GM19193 (cell line): Measurements from ENCODE around the gene FAM118B.

ENCODE experiments used
- POLR2A ChIP-seq: IDR thresholded peaks from 4 replicates; pipeline ENCODE4 v1.6.1; 2011; ENCODE audit not compliant: insufficient read depth, insufficient read length; ENCODE audit errors: extremely low read depth

The FAM118B gene

DNA sequence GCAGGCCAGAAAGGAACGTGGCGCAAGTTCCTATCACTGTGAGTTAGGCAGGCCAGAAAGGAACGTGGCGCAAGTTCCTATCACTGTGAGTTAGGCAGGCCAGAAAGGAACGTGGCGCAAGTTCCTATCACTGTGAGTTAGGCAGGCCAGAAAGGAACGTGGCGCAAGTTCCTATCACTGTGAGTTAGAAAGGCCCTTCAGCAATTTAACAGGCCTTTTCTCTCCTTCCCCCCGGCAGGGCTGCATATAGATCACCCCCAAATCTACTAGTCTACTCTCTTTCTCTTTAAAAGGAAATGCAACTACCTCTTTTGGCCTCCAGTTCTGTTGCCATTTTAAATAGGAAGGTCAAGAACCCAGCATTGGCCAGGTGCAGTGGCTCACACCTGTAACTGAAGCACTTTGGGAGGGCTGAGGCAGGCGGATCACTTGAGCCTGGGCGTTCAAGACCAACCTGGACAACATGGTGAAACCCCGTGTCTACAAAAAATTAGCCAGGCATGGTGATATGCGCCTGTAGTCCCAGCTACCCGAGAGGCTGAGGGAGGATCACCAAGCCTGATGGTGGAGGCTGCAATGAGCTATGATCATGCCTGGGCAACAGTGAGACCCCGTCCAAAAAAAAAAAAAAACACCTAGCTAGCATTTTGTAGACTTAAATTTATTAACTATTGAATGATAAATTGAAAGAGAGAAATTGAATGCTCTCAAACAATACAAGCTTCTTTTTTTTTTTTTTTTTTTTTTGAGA is 14.9 kb downstream of the FAM118B start:
- TF ChIP-seq POLR2A: no peak

DNA sequence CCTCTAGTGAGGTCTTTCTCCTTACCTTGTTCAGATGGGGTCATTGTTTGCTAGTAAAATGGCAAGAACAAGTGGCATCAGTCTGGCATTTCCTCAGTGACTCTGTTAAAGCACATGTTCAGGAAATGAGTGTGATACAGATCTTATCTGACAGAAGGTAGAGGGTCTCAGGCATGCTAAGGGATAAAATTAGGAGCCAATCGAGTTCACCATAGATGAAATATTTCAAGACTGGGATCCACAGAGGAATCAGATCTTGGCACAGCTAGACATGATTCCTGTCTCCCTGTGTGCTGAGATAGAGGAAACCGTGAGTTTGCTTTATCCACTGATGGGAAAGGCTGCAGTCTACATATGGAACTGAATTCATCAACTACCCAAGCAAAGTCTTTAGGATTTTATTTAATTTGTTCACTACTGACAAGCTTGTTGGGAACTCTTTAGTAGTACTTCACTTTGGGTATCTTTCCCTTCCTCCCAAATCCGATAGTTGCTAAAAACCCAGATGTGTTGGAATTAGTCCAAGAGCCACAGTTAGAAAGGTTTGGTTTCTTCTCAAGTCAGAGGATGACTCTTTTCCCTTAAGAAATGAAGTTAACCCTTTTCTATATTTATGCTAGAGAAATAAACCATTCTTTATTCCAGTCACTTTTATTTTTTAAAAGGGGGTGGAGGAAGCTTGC is 18.4 kb downstream of the FAM118B start:
- TF ChIP-seq POLR2A: no peak

DNA sequence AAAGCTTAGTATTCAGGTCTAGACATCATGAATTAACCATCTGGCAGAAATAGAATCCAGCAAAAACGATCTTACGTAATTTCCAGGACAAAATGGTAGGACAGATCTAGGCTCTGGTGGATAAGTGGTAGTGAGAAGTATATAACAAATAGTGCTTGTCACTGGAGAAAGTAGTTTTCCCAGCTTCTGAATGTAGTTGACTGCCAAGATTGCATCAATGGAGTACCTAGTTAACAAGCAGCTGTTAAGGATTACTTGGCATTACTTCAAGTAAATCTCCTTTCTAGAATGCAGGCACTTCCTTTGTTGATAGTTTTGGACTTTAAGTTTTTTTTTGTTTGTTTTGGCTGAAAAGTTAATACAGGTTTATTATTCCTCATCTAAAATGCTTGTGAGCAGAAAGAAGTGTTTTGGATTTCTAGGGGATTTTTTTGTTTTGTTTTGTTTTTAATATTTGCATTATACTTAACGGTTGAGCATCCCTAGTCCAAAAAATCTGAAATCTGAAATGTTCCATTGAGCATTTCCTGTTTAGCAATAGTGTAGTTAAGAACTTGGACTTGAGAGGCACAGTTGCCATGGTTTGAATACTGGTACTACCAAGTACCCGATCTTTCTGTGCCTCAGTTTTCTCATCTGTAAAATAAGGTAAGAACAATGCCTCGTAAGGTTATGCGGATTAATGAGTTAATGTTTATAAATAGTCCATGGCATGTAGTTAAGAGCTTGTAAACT is 20.3 kb downstream of the FAM118B start:
- no peak for TF ChIP-seq POLR2A

DNA sequence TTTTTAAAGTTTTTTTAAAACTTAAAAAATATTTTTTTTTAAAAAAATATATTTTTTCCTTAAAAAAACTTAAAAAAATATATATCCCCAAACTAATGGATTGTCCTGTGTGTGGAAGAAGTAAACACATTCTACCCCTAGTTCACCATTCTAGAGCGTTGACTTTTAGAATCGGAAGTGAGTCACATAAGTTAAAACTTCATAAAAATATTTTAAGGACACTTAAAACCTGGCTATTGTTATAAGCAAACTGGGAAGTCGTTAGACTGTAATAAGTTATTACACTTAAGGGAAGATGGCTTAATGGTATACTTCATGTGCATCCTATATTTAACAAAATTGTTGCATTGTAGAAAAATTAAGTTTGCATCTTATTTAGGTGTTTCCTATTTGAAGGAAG is 21.1 kb downstream of the FAM118B start:
- TF ChIP-seq POLR2A: no peak

DNA sequence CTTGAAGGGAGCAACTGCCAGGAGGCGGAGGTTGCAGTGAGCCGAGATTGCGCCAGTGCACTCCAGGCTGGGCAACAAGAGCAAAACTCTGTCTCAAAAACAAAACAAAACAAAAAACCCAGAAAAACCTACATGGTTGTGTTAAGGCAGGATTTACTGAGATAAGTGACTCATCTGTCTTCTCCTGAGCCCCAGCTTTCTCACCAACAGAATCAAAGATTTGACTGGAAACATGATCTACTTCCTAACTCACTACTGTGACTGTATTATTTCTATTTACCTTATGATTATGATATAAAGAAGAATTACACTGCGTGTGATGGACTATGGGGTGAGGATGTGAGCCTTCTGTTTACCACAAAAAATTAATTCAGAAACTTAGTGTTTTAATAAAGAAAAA is 21.8 kb downstream of the FAM118B start:
- TF ChIP-seq POLR2A: no peak

DNA sequence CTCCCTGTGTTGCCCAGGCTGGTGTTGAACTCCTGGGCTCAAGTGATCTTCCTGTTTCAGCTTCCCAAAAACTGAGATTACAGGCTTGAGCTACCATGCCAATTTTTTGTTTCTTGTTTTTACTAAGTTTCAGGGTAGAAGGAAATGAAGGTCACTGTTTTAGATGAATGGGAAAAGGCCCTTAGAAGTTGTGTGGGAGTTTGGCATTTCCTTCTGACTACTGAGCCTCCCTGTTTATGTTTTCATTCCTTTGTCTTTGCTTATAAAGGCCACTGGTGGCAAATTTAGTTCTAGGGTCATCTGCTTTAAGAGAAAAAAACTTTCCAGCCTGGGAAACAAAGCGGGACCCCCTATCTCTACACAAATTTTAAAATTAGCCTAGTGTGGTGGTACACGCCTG is 35.1 kb downstream of the FAM118B start:
- no peak for TF ChIP-seq POLR2A

DNA sequence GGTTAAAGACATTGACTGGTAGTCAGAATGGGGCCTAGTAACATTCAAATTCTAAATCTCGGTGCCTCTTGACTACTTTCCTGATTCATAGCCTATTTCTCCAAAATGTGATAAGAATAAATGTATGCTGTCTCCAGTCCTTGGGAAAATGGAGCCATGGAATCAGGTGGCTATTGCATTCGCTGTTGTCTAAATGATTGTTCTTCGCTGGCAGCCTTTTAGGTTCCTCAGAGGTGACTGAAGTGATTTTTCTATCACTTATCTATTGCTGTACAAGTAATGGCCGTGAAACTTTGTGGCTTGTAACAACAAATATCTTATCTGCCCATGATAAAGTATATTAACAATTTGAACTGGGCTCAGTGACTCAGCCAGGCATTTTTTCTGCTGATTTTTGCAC is 41.7 kb downstream of the FAM118B start:
- no peak for TF ChIP-seq POLR2A

DNA sequence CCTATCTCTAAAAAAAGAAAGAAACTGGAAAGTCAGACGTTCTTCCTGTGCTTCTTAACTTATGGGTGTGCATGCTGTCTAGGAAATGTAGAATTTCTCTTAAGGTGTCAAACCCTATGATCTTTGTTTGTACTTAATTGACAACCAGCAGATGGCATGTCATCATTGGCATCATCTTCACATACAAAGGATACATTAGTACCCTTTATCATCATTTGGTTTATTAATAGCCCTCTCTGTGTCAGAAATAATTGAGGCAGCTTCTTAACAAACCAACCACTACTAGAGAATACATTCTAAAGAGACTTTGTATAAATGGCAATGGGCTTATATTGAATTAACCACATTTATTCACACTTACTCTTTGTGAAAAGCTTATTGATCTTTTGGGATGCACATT is 43.2 kb downstream of the FAM118B start:
- no peak for TF ChIP-seq POLR2A

DNA sequence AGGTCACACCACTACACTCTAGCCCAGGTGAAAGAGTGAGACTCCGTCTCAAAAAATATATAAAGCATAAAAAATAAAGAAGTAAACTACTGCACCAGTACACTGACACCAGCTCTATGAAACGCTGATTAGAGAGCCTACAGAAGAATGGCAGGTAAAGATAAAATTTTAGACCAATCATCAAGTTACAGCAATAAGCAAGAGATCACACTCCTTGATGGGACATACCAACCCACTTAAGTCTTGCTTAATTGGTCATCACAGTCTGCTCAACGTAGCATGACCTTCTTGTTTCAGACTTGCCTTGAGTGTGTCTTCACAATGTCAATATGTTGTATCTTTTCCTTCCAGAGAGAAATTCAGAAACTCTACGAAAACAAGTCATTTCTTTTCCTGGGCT is 44.6 kb downstream of the FAM118B start:
- TF ChIP-seq POLR2A: no peak

DNA sequence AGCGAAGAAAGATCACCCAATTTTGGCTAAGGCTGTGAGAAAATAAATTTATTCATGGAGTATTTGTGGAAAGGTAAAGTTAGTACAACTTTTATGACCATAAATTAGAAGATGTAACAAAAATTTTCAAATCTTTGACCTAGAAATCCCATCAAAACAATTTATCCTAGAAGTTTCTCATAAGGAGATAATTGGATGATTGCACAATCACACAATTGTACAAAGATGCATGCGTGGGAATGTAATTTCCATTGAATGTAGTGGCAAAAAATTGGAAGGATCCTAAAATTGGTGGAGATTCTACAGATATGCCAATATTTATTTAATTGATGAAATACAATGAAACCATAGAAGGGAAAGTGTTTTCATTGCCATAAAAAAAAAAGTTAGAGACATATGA is 45.6 kb downstream of the FAM118B start:
- no peak for TF ChIP-seq POLR2A

DNA sequence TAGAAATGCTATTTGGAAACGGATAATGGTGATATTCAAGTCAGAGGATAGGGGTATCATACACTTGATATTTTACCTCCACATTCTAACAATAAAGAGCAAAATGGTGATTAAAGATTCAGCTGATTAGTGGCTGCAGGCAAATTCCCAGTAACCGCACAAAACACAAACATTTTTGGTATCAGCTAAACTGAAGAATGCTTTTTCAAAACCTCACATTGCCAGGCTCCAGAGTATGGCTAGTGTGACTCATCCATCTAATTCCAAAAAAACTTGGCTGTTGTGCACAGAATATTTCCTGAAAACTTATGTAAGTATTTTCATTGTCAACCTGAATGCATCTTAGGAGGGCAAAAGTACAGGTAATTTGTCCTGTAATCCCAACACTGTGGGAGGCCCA is 46.2 kb downstream of the FAM118B start:
- no peak for TF ChIP-seq POLR2A

DNA sequence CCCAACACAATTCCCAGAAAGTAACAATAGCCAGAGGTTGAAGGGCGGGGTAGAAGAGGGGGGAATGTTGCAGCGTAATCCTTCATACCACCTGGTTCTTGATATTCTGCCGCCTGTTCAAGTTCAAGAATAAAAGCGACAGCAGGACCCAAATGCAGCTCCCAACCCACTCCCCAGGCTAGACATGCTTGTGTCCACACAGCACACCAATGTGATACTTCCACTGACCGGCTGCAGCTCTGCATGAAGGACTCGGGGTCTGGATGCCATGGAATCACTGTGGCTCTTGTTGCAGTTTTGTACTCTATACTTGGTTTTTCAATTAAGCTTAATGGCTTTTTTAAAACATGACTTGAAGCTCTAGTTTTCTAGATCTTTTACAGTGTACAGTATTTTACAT is 50.6 kb downstream of the FAM118B start:
- TF ChIP-seq POLR2A: peak; percentile 35

DNA sequence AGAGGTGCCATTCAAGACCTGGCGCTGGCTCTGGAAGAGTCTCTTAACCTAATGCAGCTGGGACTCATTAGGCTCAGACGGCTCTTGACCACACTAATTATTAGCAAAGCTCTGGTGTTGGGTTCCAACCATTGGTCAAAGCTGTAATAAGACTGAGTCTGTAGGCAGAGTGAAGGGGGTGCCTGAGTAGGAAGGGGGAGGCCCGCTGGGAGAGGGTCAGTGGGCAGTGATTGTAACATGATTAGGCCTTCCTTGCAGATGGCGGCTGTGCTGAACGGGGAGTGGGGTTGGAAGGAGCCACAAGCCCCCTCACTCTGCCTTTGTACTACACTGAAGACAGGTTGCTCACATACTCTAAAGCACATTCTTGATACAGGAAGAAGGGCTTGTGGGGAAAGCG is 51.9 kb downstream of the FAM118B start:
- peak; percentile 31 for TF ChIP-seq POLR2A

DNA sequence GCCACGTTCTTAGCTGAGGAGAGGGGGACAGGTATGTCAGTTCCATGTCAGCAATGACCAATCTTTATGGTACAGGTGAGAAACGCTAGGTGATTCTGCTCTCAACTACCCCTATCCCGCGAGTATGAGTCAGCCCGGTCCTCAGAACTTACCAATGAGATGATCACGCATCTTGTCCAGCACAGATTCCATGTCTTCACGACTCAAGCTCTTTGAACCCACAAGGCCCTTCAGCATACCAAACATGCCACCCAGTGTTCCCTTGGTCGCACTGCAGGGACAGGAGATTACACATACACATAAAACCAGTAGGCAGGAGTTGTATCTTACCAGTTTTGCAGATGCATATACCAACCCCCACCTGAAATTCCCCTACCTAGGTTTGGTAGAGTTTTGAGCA is 54.2 kb downstream of the FAM118B start:
- TF ChIP-seq POLR2A: no peak

DNA sequence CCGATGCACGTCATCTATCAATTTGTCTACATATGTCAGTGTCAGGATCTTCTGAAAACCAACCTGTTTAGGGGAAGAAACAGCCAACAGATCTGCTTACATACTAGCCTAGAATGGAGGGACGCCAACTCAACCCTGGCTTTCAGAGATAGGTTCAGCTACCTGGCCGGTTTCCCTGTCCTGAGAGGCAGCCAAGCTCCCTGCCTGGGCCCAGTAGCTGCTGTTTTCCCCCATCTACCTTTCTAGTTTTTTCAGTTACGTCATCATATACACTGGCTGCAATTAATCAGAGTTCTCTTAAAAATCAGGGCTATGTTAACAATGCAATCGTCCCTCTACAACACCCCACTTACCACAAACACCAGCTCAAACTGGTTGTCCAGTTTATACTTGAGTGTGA is 56.1 kb downstream of the FAM118B start:
- no peak for TF ChIP-seq POLR2A

DNA sequence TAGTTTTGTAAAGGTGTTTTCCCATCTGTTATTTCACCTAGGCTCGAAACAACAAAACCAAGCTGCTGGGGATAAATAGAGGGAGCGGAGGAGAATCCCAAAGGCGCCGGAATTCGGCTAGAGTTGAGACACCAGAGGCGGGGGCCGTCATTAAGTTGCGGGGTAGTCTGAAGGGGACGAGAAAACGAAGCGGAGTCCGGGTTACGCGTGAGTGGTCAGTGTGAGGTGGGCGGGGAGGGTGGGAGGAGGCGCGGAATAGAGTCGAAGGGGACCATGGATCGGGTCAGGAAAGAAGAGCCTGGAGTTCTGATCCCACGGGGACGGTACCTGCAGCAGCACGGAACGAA is 56.8 kb downstream of the FAM118B start:
- TF ChIP-seq POLR2A: no peak
